Ovary (tissue), 9 donors: ENCODE measurements around the gene CTBP2. TPM values are rescaled to one million over a fixed set of nuclear protein-coding genes. Genes with fewer than 3 reads are reported as not detected.

Experiments used
- DNase-seq, 5 donors: peaks; one replicate each; pipeline ENCODE4 v3.0.0-alpha.2; 2019 to 2020
- H3K27ac ChIP-seq, 2 donors: fragments of 200-600 bp; one replicate each; pipeline versions ENCODE4 v1.5.1 to v1.8.0; 2019 to 2022
- H3K27me3 ChIP-seq: fragments of 200-600 bp; one replicate; pipeline ENCODE4 v1.8.0; 2022
- H3K36me3 ChIP-seq: fragments of 200-600 bp; sonication (generic); one replicate; pipeline ENCODE4 v1.5.1; 2019
- H3K4me1 ChIP-seq: one replicate; pipeline ENCODE4 v1.8.1; 2013; ENCODE audit warnings: mild to moderate bottlenecking, moderate library complexity; ENCODE audit not compliant: insufficient read depth
- H3K4me3 ChIP-seq: fragments of 200-600 bp; sonication (generic); one replicate; pipeline ENCODE4 v1.5.1; 2017
- H3K9me3 ChIP-seq, 2 donors: fragments of 200-600 bp in 1 of 2; sonication (generic) in 1 of 2; one replicate each; pipeline versions ENCODE4 v1.5.1 to v1.8.1; 2013 to 2019; ENCODE audit warnings: mild to moderate bottlenecking in 1 of 2, moderate library complexity in 1 of 2
- EP300 ChIP-seq: sonication (generic); formaldehyde crosslinking; IDR thresholded peaks from one replicate; pipeline ENCODE4 v1.6.1; 2017; ENCODE audit warnings: antibody characterized with exemption
- POLR2A ChIP-seq: fragments of 450-650 bp; IDR thresholded peaks from one replicate; pipeline ENCODE4 v1.6.1; 2017; ENCODE audit warnings: antibody characterized with exemption, mild to moderate bottlenecking, moderate library complexity
- WGBS, 3 donors: extraction: QIAGEN DNeasy Blood & Tissue Kit in 1 of 3; methylation state at CpG; one replicate each; pipeline versions ENCODE4 v1.1.5 to v1.1.7; 2013 to 2017; 5-methylcytosine and 5-hydroxymethylcytosine counted together
- intact Hi-C, 4 donors: fragments of 100-400 bp; cut with DNase I; formaldehyde crosslinking; loops; one replicate each; pipeline versions ENCODE4 v1.11.0 to v1.15.1; 2022 to 2023
- polyA plus RNA-seq, 2 donors: library from polyadenylated mRNA; stranded (reverse); fragments of 200-250 nt in 1 of 2; fragments of 350-450 nt in 1 of 2; fragmentation: Illumina TruSeq in 1 of 2; extraction: RNeasy Lipid Tissue Mini Kit (QIAGEN cat#74804) in 1 of 2; gene quantifications; one replicate each; pipeline ENCODE4 v1.2.3, GENCODE V29; 2013 to 2014
- total RNA-seq, 7 donors: library from RNA; depleted of rRNA in 2 of 7; stranded (reverse); fragments of >200 nt in 2 of 7; fragmentation: NEBNext Ultra II Directional in 3 of 7; extraction: Animal tissue kit (Norgen Biotek cat#: 25700) in 3 of 7; gene quantifications; one replicate each; pipeline versions ENCODE4 v1.1.0 to v1.2.4, GENCODE V29; 2016 to 2023
- TF ChIP-seq, protein P1 (sequence below), 3 donors: fragments of 450-650 bp in 2 of 3; fragments of 200-600 bp in 1 of 3; IDR thresholded peaks; one replicate each; pipeline versions ENCODE4 v1.5.1 to v1.8.0; 2016 to 2022; ENCODE audit warnings: antibody characterized with exemption in 3 of 3, mild to moderate bottlenecking in 1 of 3
- donor health status: DM: no; HTN: no; CAD: no; lungs with moderate emphysema.
- donor health status: DM: no; HTN: no; CAD: no.
- donor health status: Bipolar disorder and iron deficiency.
- donor health status: DM: yes; HTN: yes; CAD: no.
- donor health status: DM: no; HTN: no; CAD: no.
- donor health status: DM: yes; HTN: yes; CAD: no.

CTBP2 gene
- total and polyA plus RNA-seq, 9 donors, result 25.3 to 107 (median 69.5) TPM

DNA sequence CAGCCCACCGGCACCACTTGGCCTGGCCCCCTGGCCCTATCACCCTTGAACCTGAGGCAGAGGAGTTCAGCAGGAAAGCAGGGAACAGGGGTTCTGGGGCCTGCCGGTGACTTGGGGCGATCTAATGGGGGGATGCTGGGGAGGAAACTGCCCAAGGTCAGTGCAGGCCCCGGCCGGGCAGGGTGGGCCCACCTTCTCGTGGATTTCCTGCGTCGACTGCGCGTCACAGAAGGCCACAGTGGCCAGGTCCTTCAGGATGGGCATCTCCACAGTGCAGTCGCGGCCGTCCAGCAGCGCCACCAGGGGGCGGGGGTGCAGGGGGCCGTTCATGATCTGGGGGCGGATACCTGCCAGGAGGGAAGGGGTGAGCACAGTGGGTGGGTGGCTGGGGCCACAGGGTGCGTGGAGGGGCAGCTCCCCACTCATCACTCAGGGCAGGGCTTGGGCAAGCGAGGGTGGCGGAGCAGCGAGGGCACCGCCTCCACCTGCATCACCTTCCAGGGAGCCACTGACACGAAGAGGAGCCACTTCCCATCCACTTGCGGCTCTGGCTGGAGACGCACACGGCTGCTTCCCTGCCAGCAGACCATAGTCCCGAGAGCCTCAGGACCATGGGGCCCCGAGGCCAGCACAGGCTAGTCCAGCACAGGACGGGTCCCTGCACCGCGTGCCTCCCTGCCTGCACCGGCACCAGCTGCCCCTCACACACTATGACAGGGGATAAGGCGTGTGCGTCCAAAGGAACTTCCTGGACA is 157.0 kb downstream of the CTBP2 start:
- Histone ChIP-seq H3K27ac (no peak overlapping the region), H3K36me3 (no peaks in the 10 kb centered on the region), H3K4me3 (no peak overlapping the region), H3K27me3 (no peaks in the 10 kb centered on the region), H3K4me1 (peaks cover 43% of the 10 kb centered on the region), H3K9me3 (no peaks in the 10 kb centered on the region)
- TF ChIP-seq, protein P1, sequence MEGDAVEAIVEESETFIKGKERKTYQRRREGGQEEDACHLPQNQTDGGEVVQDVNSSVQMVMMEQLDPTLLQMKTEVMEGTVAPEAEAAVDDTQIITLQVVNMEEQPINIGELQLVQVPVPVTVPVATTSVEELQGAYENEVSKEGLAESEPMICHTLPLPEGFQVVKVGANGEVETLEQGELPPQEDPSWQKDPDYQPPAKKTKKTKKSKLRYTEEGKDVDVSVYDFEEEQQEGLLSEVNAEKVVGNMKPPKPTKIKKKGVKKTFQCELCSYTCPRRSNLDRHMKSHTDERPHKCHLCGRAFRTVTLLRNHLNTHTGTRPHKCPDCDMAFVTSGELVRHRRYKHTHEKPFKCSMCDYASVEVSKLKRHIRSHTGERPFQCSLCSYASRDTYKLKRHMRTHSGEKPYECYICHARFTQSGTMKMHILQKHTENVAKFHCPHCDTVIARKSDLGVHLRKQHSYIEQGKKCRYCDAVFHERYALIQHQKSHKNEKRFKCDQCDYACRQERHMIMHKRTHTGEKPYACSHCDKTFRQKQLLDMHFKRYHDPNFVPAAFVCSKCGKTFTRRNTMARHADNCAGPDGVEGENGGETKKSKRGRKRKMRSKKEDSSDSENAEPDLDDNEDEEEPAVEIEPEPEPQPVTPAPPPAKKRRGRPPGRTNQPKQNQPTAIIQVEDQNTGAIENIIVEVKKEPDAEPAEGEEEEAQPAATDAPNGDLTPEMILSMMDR (IDR thresholded peaks at IDR 0.05), result no peak
- no peak for TF ChIP-seq EP300
- TF ChIP-seq POLR2A, result no peak
- DNase-seq, result peak; percentile 12 to 38 (median 33)
- intact Hi-C loops, result loop anchor here in 1 of 4 donors (10.0 kb wide), 1 partner anchor 141 kb away; no protein-coding TSS in a partner anchor
- WGBS, 3 donors, result 88 to 91% (median 89%) methylated on average over 34 of the region's 34 CpGs

DNA sequence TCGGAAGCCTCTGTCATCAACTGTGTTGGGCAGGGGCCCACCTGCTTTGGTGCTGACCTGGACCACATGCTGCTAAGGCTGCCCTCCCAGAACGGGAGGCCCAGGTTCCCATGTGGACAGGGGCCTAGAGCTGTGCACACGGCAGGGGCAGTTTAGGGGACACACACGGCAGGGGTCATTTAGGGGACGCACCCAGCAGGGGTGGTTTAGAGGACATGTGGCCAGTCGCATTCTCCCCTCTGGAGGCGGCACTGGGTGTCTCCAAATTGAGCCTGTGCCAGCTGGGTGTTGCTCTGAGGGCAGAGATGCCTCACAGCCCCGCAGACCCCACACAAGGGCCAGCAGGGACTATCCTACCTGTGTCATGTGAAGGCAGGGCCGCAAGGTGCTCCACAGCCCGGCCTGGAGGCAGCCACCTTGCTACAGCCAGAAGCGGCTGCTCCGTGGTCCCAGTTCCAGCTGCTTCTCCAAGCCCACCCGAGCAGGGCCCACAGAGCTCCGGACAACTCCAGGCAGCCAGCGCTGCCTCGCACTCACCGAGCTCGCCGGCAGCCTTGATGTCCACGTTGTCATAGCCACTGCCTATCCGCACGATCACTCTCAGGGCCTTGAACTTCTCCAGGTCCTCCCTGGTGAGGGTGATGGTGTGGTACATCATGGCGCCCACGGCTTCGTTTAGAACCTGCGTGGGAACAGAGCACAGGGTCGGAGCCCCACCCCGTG is 157.8 kb downstream of the CTBP2 start:
- peaks cover 43% of the 10 kb centered on the region for H3K4me1 ChIP-seq
- WGBS, 3 donors, result 80 to 83% (median 81%) methylated on average over 22 to 28 of the region's 28 CpGs
- H3K4me3 ChIP-seq, result no peak overlapping the region
- H3K9me3 ChIP-seq, result no peaks in the 10 kb centered on the region
- H3K36me3 ChIP-seq, result no peaks in the 10 kb centered on the region
- peak overlapping the region in 1 of 2 donors; percentile 72 for H3K27ac ChIP-seq
- no peaks in the 10 kb centered on the region for H3K27me3 ChIP-seq
- DNase-seq, result peak in 4 of 5 donors; percentile 18 to 42 (median 33)
- intact Hi-C loops, result loop anchor here in 1 of 4 donors (10.0 kb wide), 1 partner anchor 142 kb away; no protein-coding TSS in a partner anchor
- no peak for TF ChIP-seq POLR2A
- TF ChIP-seq, protein P1 (IDR thresholded peaks at IDR 0.05), result no peak
- no peak for TF ChIP-seq EP300

DNA sequence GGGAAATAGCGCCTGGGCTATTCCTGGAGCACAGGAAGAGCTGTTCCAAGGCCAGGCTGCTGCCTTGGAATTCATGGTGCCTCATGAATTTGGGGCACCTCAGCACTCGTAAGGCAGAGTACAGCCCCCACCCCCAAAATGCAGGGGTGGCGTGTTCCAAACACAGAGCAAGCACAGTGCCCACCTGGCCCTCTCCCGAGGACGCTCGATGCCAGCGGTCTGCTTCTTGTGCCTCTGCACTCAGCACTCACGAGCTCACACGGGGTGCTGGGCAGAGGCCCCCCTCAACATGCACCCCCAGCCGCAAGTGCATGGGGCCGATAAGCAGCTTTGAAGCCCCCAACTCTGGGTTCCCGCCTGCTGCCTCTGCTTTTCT is 158.3 kb downstream of the CTBP2 start:
- 64 to 77% (median 74%) methylated on average over 11 to 12 of the region's 12 CpGs for WGBS, 3 donors
- H3K27ac ChIP-seq, result peak overlapping the region in 1 of 2 donors; percentile 72
- H3K9me3 ChIP-seq, result no peaks in the 10 kb centered on the region
- no peaks in the 10 kb centered on the region for H3K27me3 ChIP-seq
- no peak for TF ChIP-seq EP300
- TF ChIP-seq, protein P1 (IDR thresholded peaks at IDR 0.05), result no peak
- H3K36me3 ChIP-seq, result no peaks in the 10 kb centered on the region
- H3K4me1 ChIP-seq, result peaks cover 43% of the 10 kb centered on the region
- DNase-seq, result peak in 1 of 5 donors; percentile 44
- no peak overlapping the region for H3K4me3 ChIP-seq
- intact Hi-C loops, result loop anchor here in 1 of 4 donors (10.0 kb wide), 1 partner anchor 143 kb away; no protein-coding TSS in a partner anchor

DNA sequence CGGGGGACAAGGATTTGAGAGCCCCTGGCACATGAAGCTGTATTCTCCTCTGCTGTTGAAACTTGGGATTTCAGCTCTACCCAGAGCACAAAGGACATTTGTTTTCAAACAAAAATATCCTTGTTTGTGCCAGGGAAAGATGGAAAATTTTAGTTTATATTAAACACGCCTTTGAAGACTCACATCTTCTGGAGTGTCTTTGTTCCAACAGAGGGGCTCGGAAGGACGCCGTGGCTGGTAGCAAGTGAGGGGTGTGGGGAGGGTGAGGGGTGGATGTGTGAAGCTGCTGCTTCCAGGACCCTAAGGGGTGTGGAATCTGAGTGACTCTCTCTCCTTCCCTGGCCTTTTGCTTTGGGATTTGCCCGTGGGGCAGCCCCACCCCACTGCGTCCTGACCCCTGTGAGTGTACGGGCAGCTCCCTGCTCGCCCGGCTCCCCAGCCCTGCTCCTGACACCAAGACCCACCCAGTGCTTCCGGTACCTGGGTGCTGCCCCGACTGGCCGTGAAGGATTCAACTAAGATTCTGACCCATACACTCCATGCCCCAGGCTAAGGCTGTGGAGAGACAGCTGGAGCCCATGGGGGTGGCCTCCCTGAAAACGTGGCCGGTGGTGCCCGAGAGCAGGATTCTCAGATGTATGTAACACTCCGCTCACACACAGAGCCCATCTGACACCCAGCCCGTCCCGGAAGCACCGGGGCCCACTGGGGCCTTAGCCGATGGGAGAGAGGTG is 158.9 kb downstream of the CTBP2 start:
- Histone ChIP-seq H3K36me3 (no peaks in the 10 kb centered on the region), H3K4me3 (no peak overlapping the region), H3K4me1 (peaks cover 43% of the 10 kb centered on the region), H3K9me3 (no peaks in the 10 kb centered on the region), H3K27ac (peak overlapping the region; percentile 26 to 72), H3K27me3 (no peaks in the 10 kb centered on the region)
- intact Hi-C loops, result loop anchor here in 1 of 4 donors (10.0 kb wide), 1 partner anchor 143 kb away; no protein-coding TSS in a partner anchor
- WGBS, 3 donors, result 21 to 44% (median 43%) methylated on average over 19 to 21 of the region's 21 CpGs
- DNase-seq, result peak in 4 of 5 donors; percentile 37 to 60 (median 46)
- TF ChIP-seq EP300, result no peak
- no peak for TF ChIP-seq POLR2A
- TF ChIP-seq, protein P1 (IDR thresholded peaks at IDR 0.05), result no peak
